Measurements from ENCODE around the gene ADAMTSL3. TPM values are rescaled to one million over a fixed set of nuclear protein-coding genes. Genes with fewer than 3 reads are reported as not detected.
A peak's percentile ranks its signal among the peaks of the same experiment; 100 is the strongest.

The ADAMTSL3 gene
- total and polyA plus RNA-seq, 8 donors, result 10.5 to 27.6 (median 17.4) TPM

DNA sequence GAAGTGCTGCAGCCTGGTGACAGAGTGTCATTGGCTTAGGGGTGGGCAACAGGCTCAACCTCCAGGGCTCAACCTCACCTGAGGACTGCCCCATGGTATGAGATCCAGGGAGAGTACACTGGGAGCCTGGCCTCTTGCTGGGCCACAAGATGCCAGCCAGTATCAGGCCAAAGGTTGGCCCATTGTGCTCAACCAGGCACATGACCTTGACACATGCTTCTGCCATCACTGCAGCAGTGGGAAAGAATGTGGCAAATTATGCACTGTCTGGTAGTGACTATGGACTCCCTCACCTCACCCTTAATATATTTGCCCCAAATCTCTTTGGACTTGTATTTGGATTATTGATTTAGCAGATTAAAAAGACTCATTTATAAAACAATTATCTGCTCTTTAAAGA is 347.7 kb downstream of the ADAMTSL3 start:
- TF ChIP-seq, protein P1, sequence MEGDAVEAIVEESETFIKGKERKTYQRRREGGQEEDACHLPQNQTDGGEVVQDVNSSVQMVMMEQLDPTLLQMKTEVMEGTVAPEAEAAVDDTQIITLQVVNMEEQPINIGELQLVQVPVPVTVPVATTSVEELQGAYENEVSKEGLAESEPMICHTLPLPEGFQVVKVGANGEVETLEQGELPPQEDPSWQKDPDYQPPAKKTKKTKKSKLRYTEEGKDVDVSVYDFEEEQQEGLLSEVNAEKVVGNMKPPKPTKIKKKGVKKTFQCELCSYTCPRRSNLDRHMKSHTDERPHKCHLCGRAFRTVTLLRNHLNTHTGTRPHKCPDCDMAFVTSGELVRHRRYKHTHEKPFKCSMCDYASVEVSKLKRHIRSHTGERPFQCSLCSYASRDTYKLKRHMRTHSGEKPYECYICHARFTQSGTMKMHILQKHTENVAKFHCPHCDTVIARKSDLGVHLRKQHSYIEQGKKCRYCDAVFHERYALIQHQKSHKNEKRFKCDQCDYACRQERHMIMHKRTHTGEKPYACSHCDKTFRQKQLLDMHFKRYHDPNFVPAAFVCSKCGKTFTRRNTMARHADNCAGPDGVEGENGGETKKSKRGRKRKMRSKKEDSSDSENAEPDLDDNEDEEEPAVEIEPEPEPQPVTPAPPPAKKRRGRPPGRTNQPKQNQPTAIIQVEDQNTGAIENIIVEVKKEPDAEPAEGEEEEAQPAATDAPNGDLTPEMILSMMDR (IDR thresholded peaks at IDR 0.05), result no peak
- Histone ChIP-seq H3K9me3 (no peaks in the 10 kb centered on the region), H3K27me3 (no peaks in the 10 kb centered on the region), H3K4me1 (no peaks in the 10 kb centered on the region), H3K27ac (no peak overlapping the region), H3K4me3 (no peak overlapping the region), H3K36me3 (no peaks in the 10 kb centered on the region)
- no peak for DNase-seq
- intact Hi-C loops (cut with DNase I), result no loop called here
- no peak for ATAC-seq

DNA sequence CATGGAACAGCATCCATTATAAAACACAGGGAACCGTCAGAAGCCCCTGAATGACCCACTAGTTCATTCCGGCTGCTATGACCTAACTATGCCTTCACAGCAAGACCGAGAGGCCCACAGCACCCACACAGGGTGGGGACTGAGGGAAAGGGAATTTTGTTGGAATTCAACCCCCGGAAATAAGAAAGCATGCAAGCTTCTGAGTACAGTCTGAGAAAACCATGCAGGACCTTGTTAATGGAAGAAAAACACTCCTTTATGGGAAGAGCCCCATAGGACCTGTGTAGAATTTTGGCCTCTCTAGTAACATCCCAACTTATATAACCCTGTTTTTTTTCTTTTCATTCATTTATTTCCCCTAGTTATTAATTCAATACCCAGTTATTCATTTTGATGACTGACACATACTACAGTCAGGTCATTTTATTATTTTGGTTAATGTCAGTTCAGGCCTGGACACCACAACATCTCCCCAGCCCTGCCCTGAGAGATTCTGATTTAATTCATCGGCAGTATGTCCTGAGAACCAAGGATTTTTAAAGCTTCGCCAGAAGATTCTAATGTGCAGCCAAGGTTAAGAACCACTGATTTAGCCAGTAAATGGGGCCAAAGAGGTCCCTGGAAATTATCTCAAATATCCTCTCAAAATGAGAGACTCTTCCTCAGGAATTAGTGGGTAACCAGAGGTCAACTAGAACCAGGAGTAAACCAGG is 350.0 kb downstream of the ADAMTSL3 start:
- TF ChIP-seq, protein P1 (IDR thresholded peaks at IDR 0.05), result no peak
- no peak for DNase-seq
- intact Hi-C loops (cut with DNase I), result no loop called here

GRCh38 chr15:84006421-84006820 is 352.5 kb downstream of the ADAMTSL3 start:
- Histone ChIP-seq H3K9me3 (peaks cover 0 to 3% of the 10 kb centered on the region in 2 donors), H3K27me3 (no peaks in the 10 kb centered on the region), H3K27ac (no peak overlapping the region), H3K4me3 (no peak overlapping the region), H3K4me1 (no peaks in the 10 kb centered on the region), H3K36me3 (no peaks in the 10 kb centered on the region)
- DNase-seq (peak in 1 of 4 donors; percentile 8), ATAC-seq (no peak)
- intact Hi-C loops (cut with DNase I), result no loop called here
- TF ChIP-seq, protein P1 (IDR thresholded peaks at IDR 0.05), result no peak

More for the DNA sequence above, 350.0 kb downstream of the ADAMTSL3 start:
- H3K9me3 ChIP-seq, result no peaks in the 10 kb centered on the region
- no peak overlapping the region for H3K27ac ChIP-seq
- no peaks in the 10 kb centered on the region for H3K4me1 ChIP-seq
- H3K27me3 ChIP-seq, result no peaks in the 10 kb centered on the region
- no peak for ATAC-seq
- no peak overlapping the region for H3K4me3 ChIP-seq
- no peaks in the 10 kb centered on the region for H3K36me3 ChIP-seq

- intact Hi-C loops (cut with DNase I), result no loop called here
- TF ChIP-seq, protein P1 (IDR thresholded peaks at IDR 0.05), result no peak
- no peak for ATAC-seq
- Histone ChIP-seq H3K36me3 (no peaks in the 10 kb centered on the region), H3K9me3 (peaks cover 0 to 8% of the 10 kb centered on the region in 2 donors), H3K4me1 (no peaks in the 10 kb centered on the region), H3K4me3 (no peak overlapping the region), H3K27ac (no peak overlapping the region), H3K27me3 (no peaks in the 10 kb centered on the region)
- no peak for DNase-seq
These were observed 355.7 kb downstream of the ADAMTSL3 start for GRCh38 chr15:84009616-84010015.

- ATAC-seq, result no peak
- TF ChIP-seq, protein P1 (IDR thresholded peaks at IDR 0.05), result no peak
- Histone ChIP-seq H3K27me3 (no peaks in the 10 kb centered on the region), H3K4me1 (no peaks in the 10 kb centered on the region), H3K9me3 (peaks cover 0 to 8% of the 10 kb centered on the region in 2 donors), H3K36me3 (no peaks in the 10 kb centered on the region), H3K27ac (no peak overlapping the region), H3K4me3 (no peak overlapping the region)
- no peak for DNase-seq
- intact Hi-C loops (cut with DNase I), result no loop called here
These were observed 356.3 kb downstream of the ADAMTSL3 start for GRCh38 chr15:84010246-84010645.
